LNCAP (cell line): Measurements from ENCODE around the gene EHBP1.

ENCODE experiments used
- CTCF ChIP-seq: fragments of 450-650 bp; IDR thresholded peaks from 2 replicates; pipeline ENCODE4 v1.5.1; 2017; ENCODE audit warnings: mild to moderate bottlenecking

The EHBP1 gene

GRCh38 chr2:63051042-63051794, 345.7 kb downstream of the EHBP1 start:
- no peak for TF ChIP-seq CTCF

GRCh38 chr2:63051795-63052333, 346.4 kb downstream of the EHBP1 start:
- no peak for TF ChIP-seq CTCF

GRCh38 chr2:63052411-63053080, 347.0 kb downstream of the EHBP1 start:
- no peak for TF ChIP-seq CTCF

GRCh38 chr2:63053081-63053888, 347.8 kb downstream of the EHBP1 start:
- no peak for TF ChIP-seq CTCF

- TF ChIP-seq CTCF, result no peak
Observed at GRCh38 chr2:63053889-63054602, 348.5 kb downstream of the EHBP1 start.

- TF ChIP-seq CTCF, result no peak
Observed at GRCh38 chr2:63054841-63055225, 349.3 kb downstream of the EHBP1 start.
